Measurements from ENCODE around the gene NEBL. TPM values are rescaled to one million over a fixed set of nuclear protein-coding genes. Genes with fewer than 3 reads are reported as not detected.

NEBL gene, protein sequence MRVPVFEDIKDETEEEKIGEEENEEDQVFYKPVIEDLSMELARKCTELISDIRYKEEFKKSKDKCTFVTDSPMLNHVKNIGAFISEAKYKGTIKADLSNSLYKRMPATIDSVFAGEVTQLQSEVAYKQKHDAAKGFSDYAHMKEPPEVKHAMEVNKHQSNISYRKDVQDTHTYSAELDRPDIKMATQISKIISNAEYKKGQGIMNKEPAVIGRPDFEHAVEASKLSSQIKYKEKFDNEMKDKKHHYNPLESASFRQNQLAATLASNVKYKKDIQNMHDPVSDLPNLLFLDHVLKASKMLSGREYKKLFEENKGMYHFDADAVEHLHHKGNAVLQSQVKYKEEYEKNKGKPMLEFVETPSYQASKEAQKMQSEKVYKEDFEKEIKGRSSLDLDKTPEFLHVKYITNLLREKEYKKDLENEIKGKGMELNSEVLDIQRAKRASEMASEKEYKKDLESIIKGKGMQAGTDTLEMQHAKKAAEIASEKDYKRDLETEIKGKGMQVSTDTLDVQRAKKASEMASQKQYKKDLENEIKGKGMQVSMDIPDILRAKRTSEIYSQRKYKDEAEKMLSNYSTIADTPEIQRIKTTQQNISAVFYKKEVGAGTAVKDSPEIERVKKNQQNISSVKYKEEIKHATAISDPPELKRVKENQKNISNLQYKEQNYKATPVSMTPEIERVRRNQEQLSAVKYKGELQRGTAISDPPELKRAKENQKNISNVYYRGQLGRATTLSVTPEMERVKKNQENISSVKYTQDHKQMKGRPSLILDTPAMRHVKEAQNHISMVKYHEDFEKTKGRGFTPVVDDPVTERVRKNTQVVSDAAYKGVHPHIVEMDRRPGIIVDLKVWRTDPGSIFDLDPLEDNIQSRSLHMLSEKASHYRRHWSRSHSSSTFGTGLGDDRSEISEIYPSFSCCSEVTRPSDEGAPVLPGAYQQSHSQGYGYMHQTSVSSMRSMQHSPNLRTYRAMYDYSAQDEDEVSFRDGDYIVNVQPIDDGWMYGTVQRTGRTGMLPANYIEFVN
- total RNA-seq (2022; extraction: Qiagen RNA extraction; ENCODE audit: low read depth) = 4.2 to 5.4 TPM (median 4.7 TPM) in 5 replicates

DNA sequence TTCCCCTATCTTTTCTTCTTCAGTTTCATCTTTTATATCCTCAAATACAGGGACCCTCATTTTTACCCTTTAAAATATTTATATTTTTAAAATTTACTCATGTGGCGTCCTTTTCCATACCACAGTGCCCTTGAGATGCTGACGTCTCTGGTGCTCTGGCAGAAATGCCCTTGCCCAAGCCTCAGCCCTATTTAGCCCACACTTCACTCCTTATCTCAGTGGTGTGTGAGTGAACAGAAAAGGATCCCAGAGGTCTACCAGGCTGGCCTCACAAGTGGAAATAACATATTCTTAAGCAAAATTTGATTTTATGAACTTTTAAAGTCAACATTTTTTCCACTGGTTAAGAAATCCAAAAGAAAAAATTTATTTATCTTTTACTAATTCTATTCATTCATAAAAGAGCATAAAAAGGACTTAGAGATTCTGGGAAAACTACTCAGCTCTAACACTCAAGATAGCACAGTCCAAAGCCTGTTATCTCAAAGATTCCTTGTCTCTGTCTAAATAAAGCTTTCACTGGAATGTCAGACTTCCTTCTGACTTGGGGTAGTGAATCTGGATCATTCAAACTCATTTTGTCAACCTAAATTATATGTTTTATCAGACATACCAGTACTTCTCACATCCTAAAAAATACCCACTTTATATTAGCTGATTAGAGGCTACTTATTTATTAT lies at the start of gene NEBL:
Gene NEBL (minus strand): TSS at position 166 of the 680 bp plus-strand sequence. CDS start 106 bp downstream, at position 60.

All from A549 treated with RU486 at 1 μM for 4 hours (cell line).